ENCODE data around the gene CCDC120. TPM values are rescaled to one million over a fixed set of nuclear protein-coding genes. Genes with fewer than 3 reads are reported as not detected.
A peak's percentile ranks its signal among the peaks of the same experiment; 100 is the strongest.

The CCDC120 gene
- total and polyA plus RNA-seq, 9 of the 15 experiments (the other 6 are each of a cell fraction or from before 2014, with no cell fraction given), result 0.13 to 3.6 (median 0.54) TPM

- TF ChIP-seq CREB1 (IDR thresholded peaks at IDR 0.05), result peak; percentile 47; the same call in 1 of the 2 replicates
- TF ChIP-seq CREB1 (CRISPR knock-in tag; IDR thresholded peaks at IDR 0.05), result no peak
- TF ChIP-seq MED1 (CRISPR knock-in tag; IDR thresholded peaks at IDR 0.05; ENCODE audit: borderline replicate concordance), result no peak
- TF ChIP-seq, protein P1, sequence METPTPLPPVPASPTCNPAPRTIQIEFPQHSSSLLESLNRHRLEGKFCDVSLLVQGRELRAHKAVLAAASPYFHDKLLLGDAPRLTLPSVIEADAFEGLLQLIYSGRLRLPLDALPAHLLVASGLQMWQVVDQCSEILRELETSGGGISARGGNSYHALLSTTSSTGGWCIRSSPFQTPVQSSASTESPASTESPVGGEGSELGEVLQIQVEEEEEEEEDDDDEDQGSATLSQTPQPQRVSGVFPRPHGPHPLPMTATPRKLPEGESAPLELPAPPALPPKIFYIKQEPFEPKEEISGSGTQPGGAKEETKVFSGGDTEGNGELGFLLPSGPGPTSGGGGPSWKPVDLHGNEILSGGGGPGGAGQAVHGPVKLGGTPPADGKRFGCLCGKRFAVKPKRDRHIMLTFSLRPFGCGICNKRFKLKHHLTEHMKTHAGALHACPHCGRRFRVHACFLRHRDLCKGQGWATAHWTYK (CRISPR knock-in tag; IDR thresholded peaks at IDR 0.05), result 0 out of 2 replicates have a peak, but pooled peaks have one; percentile 30
- peak; percentile 33 for TF ChIP-seq FIP1L1 (IDR thresholded peaks at IDR 0.05; ENCODE audit: low read depth, low read length, poor library complexity, severe bottlenecking)
- TF ChIP-seq SP2 (IDR thresholded peaks at IDR 0.05; ENCODE audit: extremely low read depth, low read depth, low read length, poor library complexity, severe bottlenecking), result peak; percentile 20
- TF ChIP-seq, protein P2, sequence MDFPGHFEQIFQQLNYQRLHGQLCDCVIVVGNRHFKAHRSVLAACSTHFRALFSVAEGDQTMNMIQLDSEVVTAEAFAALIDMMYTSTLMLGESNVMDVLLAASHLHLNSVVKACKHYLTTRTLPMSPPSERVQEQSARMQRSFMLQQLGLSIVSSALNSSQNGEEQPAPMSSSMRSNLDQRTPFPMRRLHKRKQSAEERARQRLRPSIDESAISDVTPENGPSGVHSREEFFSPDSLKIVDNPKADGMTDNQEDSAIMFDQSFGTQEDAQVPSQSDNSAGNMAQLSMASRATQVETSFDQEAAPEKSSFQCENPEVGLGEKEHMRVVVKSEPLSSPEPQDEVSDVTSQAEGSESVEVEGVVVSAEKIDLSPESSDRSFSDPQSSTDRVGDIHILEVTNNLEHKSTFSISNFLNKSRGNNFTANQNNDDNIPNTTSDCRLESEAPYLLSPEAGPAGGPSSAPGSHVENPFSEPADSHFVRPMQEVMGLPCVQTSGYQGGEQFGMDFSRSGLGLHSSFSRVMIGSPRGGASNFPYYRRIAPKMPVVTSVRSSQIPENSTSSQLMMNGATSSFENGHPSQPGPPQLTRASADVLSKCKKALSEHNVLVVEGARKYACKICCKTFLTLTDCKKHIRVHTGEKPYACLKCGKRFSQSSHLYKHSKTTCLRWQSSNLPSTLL (IDR thresholded peaks at IDR 0.05), result peak; percentile 63; the same call in 1 of the 2 replicates
- peak; percentile 81 for TF ChIP-seq SUPT5H (IDR thresholded peaks at IDR 0.05)
- no peak for TF ChIP-seq ARHGAP35 (IDR thresholded peaks at IDR 0.05; ENCODE audit: partially characterized antibody)
- no peak for TF ChIP-seq ATF1 (CRISPR knock-in tag; IDR thresholded peaks at IDR 0.05)
- peak; percentile 86 for TF ChIP-seq ATF1 (tag; IDR thresholded peaks at IDR 0.05)
- TF ChIP-seq, protein P3, sequence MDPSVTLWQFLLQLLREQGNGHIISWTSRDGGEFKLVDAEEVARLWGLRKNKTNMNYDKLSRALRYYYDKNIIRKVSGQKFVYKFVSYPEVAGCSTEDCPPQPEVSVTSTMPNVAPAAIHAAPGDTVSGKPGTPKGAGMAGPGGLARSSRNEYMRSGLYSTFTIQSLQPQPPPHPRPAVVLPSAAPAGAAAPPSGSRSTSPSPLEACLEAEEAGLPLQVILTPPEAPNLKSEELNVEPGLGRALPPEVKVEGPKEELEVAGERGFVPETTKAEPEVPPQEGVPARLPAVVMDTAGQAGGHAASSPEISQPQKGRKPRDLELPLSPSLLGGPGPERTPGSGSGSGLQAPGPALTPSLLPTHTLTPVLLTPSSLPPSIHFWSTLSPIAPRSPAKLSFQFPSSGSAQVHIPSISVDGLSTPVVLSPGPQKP (CRISPR knock-in tag; IDR thresholded peaks at IDR 0.05), result no peak
- TF ChIP-seq ZNF717 (CRISPR knock-in tag; IDR thresholded peaks at IDR 0.05), result no peak
- no peak for TF ChIP-seq MECOM (CRISPR knock-in tag; IDR thresholded peaks at IDR 0.05)
- no peak; the same call in 1 of the 2 replicates for TF ChIP-seq ZBTB2 (IDR thresholded peaks at IDR 0.05)
- TF ChIP-seq STAT6 (CRISPR knock-in tag; IDR thresholded peaks at IDR 0.05), result no peak
- peak; percentile 62 for TF ChIP-seq PCBP1 (IDR thresholded peaks at IDR 0.05; ENCODE audit: low read depth, low read length, poor library complexity, severe bottlenecking)
- peak; percentile 61 for TF ChIP-seq NCOR1 (IDR thresholded peaks at IDR 0.05)
- peak; percentile 87 for TF ChIP-seq GABPB1 (CRISPR knock-in tag; IDR thresholded peaks at IDR 0.05)
- TF ChIP-seq ZFP36 (IDR thresholded peaks at IDR 0.05; ENCODE audit: low read depth, low read length, partially characterized antibody), result no peak
Observed at GRCh38 chrX:49079489-49080428, 21.0 kb downstream of the CCDC120 start, which contains the start of gene WDR45 (continued).
